PFSK-1 (cell line): ENCODE measurements around the gene TRMT61A.

Experiments
- POLR2AphosphoS5 ChIP-seq: IDR thresholded peaks from 2 replicates; pipeline ENCODE4 v1.6.1; 2012; ENCODE audit warnings: low read depth, mild to moderate bottlenecking, control low read depth, low read length, moderate library complexity
- REST ChIP-seq, 2 experiments: IDR thresholded peaks; 2 replicates each; pipeline versions ENCODE4 v1.6.1 to v1.8.0; 2011 to 2012; ENCODE audit warnings: low read depth in 2 of 2, low read length in 2 of 2, control low read depth in 1 of 2, inconsistent platforms in 1 of 2, mild to moderate bottlenecking in 1 of 2, moderate library complexity in 1 of 2; ENCODE audit not compliant: insufficient read depth in 1 of 2

GRCh38 chr14:103576371-103577024 lies 47.5 kb downstream of the TRMT61A start:
- no peak for TF ChIP-seq REST (IDR thresholded peaks at IDR 0.05; ENCODE audit: insufficient read depth in 1 of 2, low read depth in 2 of 2, low read length in 2 of 2)
- no peak for TF ChIP-seq POLR2AphosphoS5
